Right ventricle myocardium superior (tissue), 1 donor: ENCODE results near the gene FAF1. TPM values are rescaled to one million over a fixed set of nuclear protein-coding genes. Genes with fewer than 3 reads are reported as not detected.

Experiments
- ATAC-seq: fragments of 200-7000 bp; cut with Tn5 transposase; one replicate; pipeline ENCODE4 v1.9.1; 2020; ENCODE audit warnings: mild to moderate bottlenecking; ENCODE audit not compliant: poor library complexity
- DNase-seq: peaks from one replicate; pipeline ENCODE4 v3.0.0-alpha.2; 2020
- intact Hi-C: fragments of 100-400 bp; cut with DNase I; formaldehyde crosslinking; loops from one replicate; pipeline ENCODE4 v1.11.2; 2022
- total RNA-seq: library from RNA; stranded (reverse); fragmentation: NEBNext Ultra II Directional; extraction: Animal tissue kit (Norgen Biotek cat#: 25700); gene quantifications from one replicate; pipeline ENCODE4 v1.2.1, GENCODE V29; 2021
- donor health status: DM: no; HTN: yes; CAD: no; lungs with severe emphysema.

The FAF1 gene
- total RNA-seq, 1 donor from 2014 or later, result 88.1 TPM

- no peak for DNase-seq
- ATAC-seq, result no peak
- intact Hi-C loops, result no loop called here
These were observed 258.3 kb downstream of the FAF1 start for GRCh38 chr1:50701706-50702317.

- DNase-seq (no peak), ATAC-seq (no peak)
- intact Hi-C loops, result no loop called here
These were observed 259.4 kb downstream of the FAF1 start for GRCh38 chr1:50700621-50701020.

GRCh38 chr1:50700214-50700613, 259.9 kb downstream of the FAF1 start:
- intact Hi-C loops, result no loop called here
- no peak for DNase-seq
- ATAC-seq, result no peak

- ATAC-seq (no peak), DNase-seq (no peak)
- intact Hi-C loops, result no loop called here
These were observed 260.3 kb downstream of the FAF1 start for GRCh38 chr1:50699795-50700194.

- intact Hi-C loops, result no loop called here
These were observed 262.3 kb downstream of the FAF1 start for GRCh38 chr1:50697440-50698421.

GRCh38 chr1:50693829-50694228, 266.2 kb downstream of the FAF1 start:
- no peak for DNase-seq
- intact Hi-C loops, result no loop called here
- ATAC-seq, result no peak

More at GRCh38 chr1:50697440-50698421, 262.3 kb downstream of the FAF1 start:
- DNase-seq (no peak), ATAC-seq (no peak)

GRCh38 chr1:50684185-50684584, 275.9 kb downstream of the FAF1 start:
- DNase-seq (no peak), ATAC-seq (no peak)
- intact Hi-C loops, result no loop called here

GRCh38 chr1:50681931-50682330, 278.1 kb downstream of the FAF1 start:
- DNase-seq (no peak), ATAC-seq (no peak)
- intact Hi-C loops, result no loop called here

GRCh38 chr1:50667710-50668356, 292.2 kb downstream of the FAF1 start:
- intact Hi-C loops, result no loop called here
- no peak for ATAC-seq
- no peak for DNase-seq

GRCh38 chr1:50667272-50667671, 292.8 kb downstream of the FAF1 start:
- intact Hi-C loops, result no loop called here
- no peak for ATAC-seq
- no peak for DNase-seq

- ATAC-seq (no peak), DNase-seq (no peak)
- intact Hi-C loops, result no loop called here
These were observed 293.2 kb downstream of the FAF1 start for GRCh38 chr1:50666849-50667248.

GRCh38 chr1:50665413-50665812, 294.7 kb downstream of the FAF1 start:
- DNase-seq, result no peak
- ATAC-seq, result no peak
- intact Hi-C loops, result no loop called here

GRCh38 chr1:50661626-50662025, 298.4 kb downstream of the FAF1 start:
- DNase-seq, result no peak
- ATAC-seq, result no peak
- intact Hi-C loops, result no loop called here

- ATAC-seq (no peak), DNase-seq (no peak)
- intact Hi-C loops, result no loop called here
These were observed 300.9 kb downstream of the FAF1 start for GRCh38 chr1:50659107-50659662.

GRCh38 chr1:50658459-50659076, 301.5 kb downstream of the FAF1 start:
- intact Hi-C loops, result no loop called here
- ATAC-seq, result no peak
- DNase-seq, result no peak

- intact Hi-C loops, result no loop called here
- DNase-seq, result no peak
- no peak for ATAC-seq
These were observed 303.1 kb downstream of the FAF1 start for GRCh38 chr1:50656931-50657330.

GRCh38 chr1:50651476-50652263, 308.4 kb downstream of the FAF1 start:
- ATAC-seq (no peak), DNase-seq (no peak)
- intact Hi-C loops, result no loop called here

- ATAC-seq (no peak), DNase-seq (no peak)
- intact Hi-C loops, result no loop called here
These were observed 313.5 kb downstream of the FAF1 start for GRCh38 chr1:50646526-50646925.
